Hepatocyte (in vitro differentiated cells): Measurements from ENCODE around the gene PCDH9. TPM values are rescaled to one million over a fixed set of nuclear protein-coding genes. Genes with fewer than 3 reads are reported as not detected.

Experiments
- DNase-seq: peaks from one replicate; pipeline ENCODE4 v3.0.0-alpha.2; 2016; ENCODE audit warnings: low spot score
- H2AFZ ChIP-seq: fragments of 200-600 bp; sonication (generic); 2 replicates; pipeline ENCODE4 v1.6.0; 2016; ENCODE audit warnings: antibody characterized with exemption, mild to moderate bottlenecking
- H3K27ac ChIP-seq: fragments of 200-600 bp; sonication (generic); 2 replicates; pipeline ENCODE4 v1.5.1; 2016; ENCODE audit warnings: mild to moderate bottlenecking
- H3K27me3 ChIP-seq: fragments of 200-600 bp; sonication (generic); 2 replicates; pipeline ENCODE4 v1.6.1; 2016
- H3K36me3 ChIP-seq: fragments of 200-600 bp; sonication (generic); replicated peaks from 2 replicates; pipeline ENCODE4 v1.5.1; 2016; ENCODE audit warnings: low read depth; ENCODE audit not compliant: insufficient read depth
- H3K4me1 ChIP-seq: fragments of 200-600 bp; sonication (generic); 2 replicates; pipeline ENCODE4 v1.5.1; 2016; ENCODE audit warnings: mild to moderate bottlenecking, moderate library complexity; ENCODE audit not compliant: insufficient read depth
- H3K4me2 ChIP-seq: fragments of 200-600 bp; sonication (generic); 2 replicates; pipeline ENCODE4 v1.6.0; 2016
- H3K4me3 ChIP-seq: fragments of 200-600 bp; sonication (generic); 2 replicates; pipeline ENCODE4 v1.5.1; 2016; ENCODE audit warnings: mild to moderate bottlenecking
- H3K79me2 ChIP-seq: fragments of 200-600 bp; sonication (generic); 2 replicates; pipeline ENCODE4 v1.6.0; 2017; ENCODE audit warnings: mild to moderate bottlenecking
- H3K9me2 ChIP-seq: fragments of 200-600 bp; sonication (generic); replicated peaks from 2 replicates; pipeline ENCODE4 v1.6.0; 2017; ENCODE audit warnings: mild to moderate bottlenecking; ENCODE audit not compliant: insufficient read depth
- H3K9me3 ChIP-seq: fragments of 200-600 bp; sonication (generic); 2 replicates; pipeline ENCODE4 v1.5.1; 2016; ENCODE audit warnings: low read depth, mild to moderate bottlenecking
- H4K20me1 ChIP-seq: fragments of 200-600 bp; sonication (generic); 2 replicates; pipeline ENCODE4 v1.6.0; 2016; ENCODE audit warnings: mild to moderate bottlenecking; ENCODE audit not compliant: insufficient read depth, poor library complexity, severe bottlenecking
- EZH2 ChIP-seq: fragments of 200-600 bp; sonication (generic); IDR thresholded peaks from 2 replicates; pipeline ENCODE4 v1.6.1; 2016; ENCODE audit warnings: antibody characterized with exemption, mild to moderate bottlenecking, borderline replicate concordance
- EZH2phosphoT487 ChIP-seq: fragments of 200-600 bp; sonication (generic); IDR thresholded peaks from one replicate; pipeline ENCODE4 v1.6.1; 2018; ENCODE audit warnings: antibody characterized with exemption, mild to moderate bottlenecking, low read depth, moderate library complexity; ENCODE audit not compliant: unreplicated experiment, severe bottlenecking
- WGBS: methylation state at CpG from one replicate; pipeline ENCODE4 v1.1.6; 2016; ENCODE audit warnings: low lambda C conversion rate; ENCODE audit errors: missing lambda C conversion rate; 5-methylcytosine and 5-hydroxymethylcytosine counted together
- polyA plus RNA-seq: library from polyadenylated mRNA; unstranded; fragments of >200 nt; fragmentation: Nextera tagmentation; extraction: Ambion mirVana; gene quantifications from 2 replicates; pipeline ENCODE4 v1.2.1, GENCODE V29; 2016
- total RNA-seq: library from RNA; depleted of rRNA; stranded (reverse); fragments of >200 nt; gene quantifications from 2 replicates; pipeline ENCODE4 v1.2.3, GENCODE V29; 2014
- TF ChIP-seq, protein P1 (sequence below): fragments of 200-600 bp; sonication (generic); IDR thresholded peaks from 2 replicates; pipeline ENCODE4 v1.5.1; 2016; ENCODE audit warnings: antibody characterized with exemption, mild to moderate bottlenecking; ENCODE audit not compliant: poor library complexity

Gene PCDH9
- total and polyA plus RNA-seq, 2 experiments from 2014 or later = 6.9 to 15.0 TPM

DNA sequence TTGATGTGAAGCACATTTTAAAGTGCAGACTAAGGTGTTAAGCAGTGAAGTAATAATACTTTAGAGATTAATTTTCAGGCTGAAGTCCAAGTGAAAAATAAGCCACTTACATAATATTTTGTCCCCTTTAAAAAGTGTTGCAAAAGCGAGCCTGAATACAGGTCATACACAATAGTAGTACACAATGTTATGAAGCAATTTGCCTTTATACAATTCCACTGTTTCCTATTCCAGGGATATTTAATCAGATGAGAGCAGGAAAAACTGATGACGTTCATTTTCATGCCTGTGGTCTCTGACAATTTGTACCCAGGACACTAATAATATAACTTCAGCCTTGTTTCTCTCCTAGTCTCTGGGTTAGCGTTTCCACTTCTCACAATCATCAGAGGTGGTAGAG is 916.7 kb downstream of the PCDH9 start:
- Histone ChIP-seq H3K4me1 (peaks cover 4% of the 10 kb centered on the region), H3K4me2 (no peak overlapping the region), H3K9me2 (no peaks in the 10 kb centered on the region), H3K27ac (no peak overlapping the region), H3K36me3 (no peaks in the 10 kb centered on the region), H3K79me2 (no peaks in the 10 kb centered on the region), H3K9me3 (no peaks in the 10 kb centered on the region), H4K20me1 (no peaks in the 10 kb centered on the region), H3K27me3 (no peaks in the 10 kb centered on the region), H3K4me3 (no peak overlapping the region), H2AFZ (no peak overlapping the region)
- DNase-seq = no peak
- TF ChIP-seq EZH2 = no peak
- TF ChIP-seq, protein P1, sequence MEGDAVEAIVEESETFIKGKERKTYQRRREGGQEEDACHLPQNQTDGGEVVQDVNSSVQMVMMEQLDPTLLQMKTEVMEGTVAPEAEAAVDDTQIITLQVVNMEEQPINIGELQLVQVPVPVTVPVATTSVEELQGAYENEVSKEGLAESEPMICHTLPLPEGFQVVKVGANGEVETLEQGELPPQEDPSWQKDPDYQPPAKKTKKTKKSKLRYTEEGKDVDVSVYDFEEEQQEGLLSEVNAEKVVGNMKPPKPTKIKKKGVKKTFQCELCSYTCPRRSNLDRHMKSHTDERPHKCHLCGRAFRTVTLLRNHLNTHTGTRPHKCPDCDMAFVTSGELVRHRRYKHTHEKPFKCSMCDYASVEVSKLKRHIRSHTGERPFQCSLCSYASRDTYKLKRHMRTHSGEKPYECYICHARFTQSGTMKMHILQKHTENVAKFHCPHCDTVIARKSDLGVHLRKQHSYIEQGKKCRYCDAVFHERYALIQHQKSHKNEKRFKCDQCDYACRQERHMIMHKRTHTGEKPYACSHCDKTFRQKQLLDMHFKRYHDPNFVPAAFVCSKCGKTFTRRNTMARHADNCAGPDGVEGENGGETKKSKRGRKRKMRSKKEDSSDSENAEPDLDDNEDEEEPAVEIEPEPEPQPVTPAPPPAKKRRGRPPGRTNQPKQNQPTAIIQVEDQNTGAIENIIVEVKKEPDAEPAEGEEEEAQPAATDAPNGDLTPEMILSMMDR = no peak
- 86% methylated on average over 3 of the region's 3 CpGs for WGBS

DNA sequence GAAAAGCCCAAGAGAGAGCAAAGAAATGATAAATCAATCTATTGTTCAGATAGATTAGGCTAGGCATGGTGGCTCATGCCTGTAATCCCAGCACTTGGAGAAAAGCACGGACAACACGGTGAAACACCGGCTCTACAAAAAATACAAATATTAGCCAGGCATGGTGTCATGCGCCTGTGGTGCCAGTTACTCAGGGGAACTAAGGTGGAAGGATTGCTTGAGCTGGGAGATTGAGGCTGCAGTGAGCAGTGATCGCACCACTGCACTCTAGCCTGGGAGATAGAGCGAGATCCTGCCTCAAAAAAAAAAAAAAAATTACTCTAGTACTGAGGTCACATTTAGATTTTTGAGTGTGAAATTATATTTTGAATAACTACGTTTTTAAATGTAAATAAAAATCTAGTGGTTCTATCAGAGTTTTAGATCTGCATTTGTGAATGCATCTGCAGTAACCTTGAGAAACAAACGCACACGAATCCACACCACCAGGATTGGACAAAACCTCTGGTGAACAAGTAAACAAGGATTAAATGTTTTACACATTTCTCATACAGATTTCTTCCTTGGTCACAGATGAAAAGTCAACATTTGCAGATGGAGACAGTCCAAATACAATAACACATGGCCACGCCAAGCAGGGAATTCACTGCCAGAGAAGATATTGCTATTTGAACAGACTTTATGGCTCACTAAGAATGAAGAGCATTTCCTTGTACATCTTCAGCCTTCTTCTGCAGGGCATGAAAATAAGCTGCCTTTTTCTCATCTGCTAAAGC is 917.6 kb downstream of the PCDH9 start:
- no peak overlapping the region for H3K4me3 ChIP-seq
- H3K9me3 ChIP-seq = no peaks in the 10 kb centered on the region
- no peak overlapping the region for H2AFZ ChIP-seq
- H3K4me2 ChIP-seq = peak overlapping the region; percentile 35
- peak; percentile 16 for DNase-seq
- WGBS = 78% methylated on average over 10 of the region's 10 CpGs
- no peaks in the 10 kb centered on the region for H3K9me2 ChIP-seq
- H3K27me3 ChIP-seq = no peaks in the 10 kb centered on the region
- H3K36me3 ChIP-seq = no peaks in the 10 kb centered on the region
- peak overlapping the region; percentile 18 for H3K27ac ChIP-seq
- no peaks in the 10 kb centered on the region for H3K79me2 ChIP-seq
- H4K20me1 ChIP-seq = no peaks in the 10 kb centered on the region
- TF ChIP-seq EZH2 = no peak
- TF ChIP-seq, protein P1 = no peak
- no peak for TF ChIP-seq EZH2phosphoT487
- H3K4me1 ChIP-seq = peaks cover 4% of the 10 kb centered on the region

DNA sequence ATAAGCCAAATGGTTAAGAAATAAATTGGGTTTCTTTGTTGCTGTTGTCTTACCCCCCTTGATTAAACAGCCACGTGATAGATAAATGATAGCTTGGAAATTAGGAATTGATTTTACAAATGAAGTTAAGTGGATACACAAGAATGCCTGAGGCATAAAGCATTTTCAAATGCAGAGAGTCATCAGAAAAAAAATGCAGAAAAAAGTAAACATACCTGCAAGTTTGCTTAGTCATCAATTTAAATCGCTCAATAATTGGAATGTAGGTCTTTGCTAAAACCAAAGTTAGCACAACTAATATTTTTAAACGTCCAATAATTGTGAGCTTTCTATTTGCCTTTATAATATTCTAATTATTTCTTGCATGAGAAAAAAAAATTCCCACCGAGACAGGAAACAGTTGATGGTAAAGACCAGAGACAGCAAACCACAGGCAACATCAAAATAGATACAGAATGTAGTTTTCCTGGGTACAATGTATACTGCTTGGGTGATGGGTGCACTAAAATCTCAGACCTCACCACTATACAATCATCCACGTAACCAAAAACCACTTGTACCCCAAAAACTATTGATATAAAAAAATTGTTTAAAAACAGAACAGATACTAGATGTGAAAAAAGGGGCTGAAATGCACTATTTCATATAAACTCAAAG is 924.0 kb downstream of the PCDH9 start:
- Histone ChIP-seq H3K27me3 (no peaks in the 10 kb centered on the region), H3K27ac (no peak overlapping the region), H3K4me2 (no peak overlapping the region), H3K4me1 (no peaks in the 10 kb centered on the region), H4K20me1 (no peaks in the 10 kb centered on the region), H3K9me3 (no peaks in the 10 kb centered on the region), H3K9me2 (no peaks in the 10 kb centered on the region), H3K79me2 (no peaks in the 10 kb centered on the region), H3K4me3 (no peak overlapping the region), H2AFZ (no peak overlapping the region), H3K36me3 (no peaks in the 10 kb centered on the region)
- TF ChIP-seq EZH2phosphoT487 (no peak), EZH2 (no peak)
- TF ChIP-seq, protein P1 = no peak
- WGBS = 92% methylated on average over 5 of the region's 5 CpGs
- no peak for DNase-seq
